ENCODE measurements around the gene SIK3. TPM values are rescaled to one million over a fixed set of nuclear protein-coding genes. Genes with fewer than 3 reads are reported as not detected.

SIK3 gene
- total RNA-seq, 1 experiment from 2014 or later: 17.4 TPM

DNA sequence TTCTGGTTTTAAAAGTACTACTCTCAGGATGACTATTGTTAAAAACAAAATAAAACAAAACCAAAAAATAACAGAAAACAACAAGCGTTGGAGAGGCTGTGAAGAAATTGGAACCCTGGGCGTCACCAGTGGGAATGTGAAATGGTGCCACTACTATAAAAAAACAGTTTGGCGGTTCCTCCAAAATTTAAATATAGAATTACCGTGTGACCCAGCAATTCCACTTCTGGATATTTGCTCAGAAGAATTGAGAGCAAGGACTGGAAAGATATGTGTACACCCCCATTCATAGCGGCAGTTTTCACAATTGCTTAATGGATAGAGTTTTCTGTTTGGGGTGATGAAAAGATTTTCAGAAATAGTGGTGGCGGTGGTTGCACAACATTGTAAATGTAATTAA is 283.7 kb downstream of the SIK3 start:
- intact Hi-C loops (cut with micrococcal nuclease; ENCODE audit: unreplicated experiment): no loop called here
- CTCF ChIA-PET: no interaction called here
- H3K4me3 Mint-ChIP-seq (ENCODE audit: low read depth, unreplicated experiment): no peak overlapping the region
- no peak overlapping the region for H3K27ac Mint-ChIP-seq (ENCODE audit: unreplicated experiment)
- peaks cover 23% of the 10 kb centered on the region for H3K27me3 Mint-ChIP-seq (ENCODE audit: unreplicated experiment)
- no peaks in the 10 kb centered on the region for H3K4me1 Mint-ChIP-seq (ENCODE audit: low read depth, unreplicated experiment)
- no peaks in the 10 kb centered on the region for H3K9me3 Mint-ChIP-seq (ENCODE audit: low read depth, unreplicated experiment)
- DNase-seq: no peak
- no TSS peak for BruUV-seq (replicated peaks)
- TF ChIP-seq, protein P1, sequence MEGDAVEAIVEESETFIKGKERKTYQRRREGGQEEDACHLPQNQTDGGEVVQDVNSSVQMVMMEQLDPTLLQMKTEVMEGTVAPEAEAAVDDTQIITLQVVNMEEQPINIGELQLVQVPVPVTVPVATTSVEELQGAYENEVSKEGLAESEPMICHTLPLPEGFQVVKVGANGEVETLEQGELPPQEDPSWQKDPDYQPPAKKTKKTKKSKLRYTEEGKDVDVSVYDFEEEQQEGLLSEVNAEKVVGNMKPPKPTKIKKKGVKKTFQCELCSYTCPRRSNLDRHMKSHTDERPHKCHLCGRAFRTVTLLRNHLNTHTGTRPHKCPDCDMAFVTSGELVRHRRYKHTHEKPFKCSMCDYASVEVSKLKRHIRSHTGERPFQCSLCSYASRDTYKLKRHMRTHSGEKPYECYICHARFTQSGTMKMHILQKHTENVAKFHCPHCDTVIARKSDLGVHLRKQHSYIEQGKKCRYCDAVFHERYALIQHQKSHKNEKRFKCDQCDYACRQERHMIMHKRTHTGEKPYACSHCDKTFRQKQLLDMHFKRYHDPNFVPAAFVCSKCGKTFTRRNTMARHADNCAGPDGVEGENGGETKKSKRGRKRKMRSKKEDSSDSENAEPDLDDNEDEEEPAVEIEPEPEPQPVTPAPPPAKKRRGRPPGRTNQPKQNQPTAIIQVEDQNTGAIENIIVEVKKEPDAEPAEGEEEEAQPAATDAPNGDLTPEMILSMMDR (IDR thresholded peaks at IDR 0.05; ENCODE audit: unreplicated experiment): no peak
- H3K36me3 Mint-ChIP-seq (ENCODE audit: insufficient read depth, unreplicated experiment): peaks cover 5% of the 10 kb centered on the region

DNA sequence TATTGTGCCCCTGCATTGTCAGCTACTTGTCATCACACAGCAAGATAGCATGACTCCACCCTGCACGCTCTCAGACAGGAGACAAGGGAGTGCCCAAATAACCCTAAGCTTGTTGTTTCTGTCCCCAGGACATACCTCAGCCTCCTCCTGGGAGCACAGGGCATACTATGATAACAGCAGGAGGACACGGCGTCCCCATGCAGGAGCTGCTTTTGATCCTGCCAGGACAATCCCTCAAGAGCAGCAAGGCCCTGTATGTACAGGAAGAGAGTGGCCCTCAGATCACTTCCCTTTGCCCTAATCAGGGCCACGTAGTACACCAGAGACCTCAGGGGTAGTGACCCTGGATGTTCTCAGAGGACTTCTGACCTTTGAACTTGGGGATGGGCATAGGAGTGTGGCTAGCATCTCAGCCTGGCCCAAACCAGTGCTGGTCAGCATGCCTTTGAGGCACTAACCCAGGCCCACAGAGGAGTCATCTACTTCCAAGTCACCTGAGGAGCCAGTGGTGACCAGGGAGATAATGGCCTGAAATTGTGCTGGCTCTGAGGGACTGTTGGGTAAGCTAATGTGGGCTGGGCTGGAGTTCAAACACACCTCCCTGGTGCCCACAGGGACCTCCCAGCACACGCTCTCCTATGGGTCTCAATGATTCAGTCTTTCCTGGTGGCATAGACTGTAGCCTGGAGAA is 284.3 kb downstream of the SIK3 start:
- BruUV-seq (replicated peaks): no TSS peak
- no peak overlapping the region for H3K4me3 Mint-ChIP-seq (ENCODE audit: low read depth, unreplicated experiment)
- H3K27me3 Mint-ChIP-seq (ENCODE audit: unreplicated experiment): peaks cover 23% of the 10 kb centered on the region
- H3K27ac Mint-ChIP-seq (ENCODE audit: unreplicated experiment): no peak overlapping the region
- no peak for DNase-seq
- CTCF ChIA-PET: interaction anchor here (0.6 kb wide), 1 partner anchor 340 kb away, joined by 4 read pairs; no protein-coding TSS in a partner anchor
- TF ChIP-seq, protein P1 (IDR thresholded peaks at IDR 0.05; ENCODE audit: unreplicated experiment): no peak
- peaks cover 5% of the 10 kb centered on the region for H3K36me3 Mint-ChIP-seq (ENCODE audit: insufficient read depth, unreplicated experiment)
- H3K4me1 Mint-ChIP-seq (ENCODE audit: low read depth, unreplicated experiment): no peaks in the 10 kb centered on the region
- intact Hi-C loops (cut with micrococcal nuclease; ENCODE audit: unreplicated experiment): no loop called here
- H3K9me3 Mint-ChIP-seq (ENCODE audit: low read depth, unreplicated experiment): no peaks in the 10 kb centered on the region

DNA sequence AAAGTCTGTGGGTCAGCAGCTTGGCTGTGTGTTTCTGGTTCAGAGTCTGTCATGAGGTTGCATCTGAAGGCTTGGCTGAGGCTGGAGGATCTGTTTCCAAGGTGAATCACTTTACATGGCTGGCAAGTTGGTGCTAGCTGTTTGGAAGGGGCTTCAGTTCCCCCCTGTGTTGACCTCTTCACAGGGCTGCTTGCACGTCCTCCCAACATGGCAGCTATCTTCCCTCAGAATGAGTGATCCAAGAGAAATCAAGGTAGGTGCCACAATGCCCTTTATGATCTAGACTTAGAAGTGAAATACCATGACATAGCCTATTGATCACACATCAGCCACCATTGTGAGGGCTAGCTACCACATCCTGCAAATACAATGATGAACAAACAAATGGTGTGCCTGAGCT is 285.1 kb downstream of the SIK3 start:
- Mint-ChIP-seq H3K27ac (ENCODE audit: unreplicated experiment) (no peak overlapping the region), H3K27me3 (ENCODE audit: unreplicated experiment) (peaks cover 23% of the 10 kb centered on the region), H3K9me3 (ENCODE audit: low read depth, unreplicated experiment) (no peaks in the 10 kb centered on the region), H3K4me1 (ENCODE audit: low read depth, unreplicated experiment) (peaks cover 2% of the 10 kb centered on the region), H3K36me3 (ENCODE audit: insufficient read depth, unreplicated experiment) (peaks cover 5% of the 10 kb centered on the region), H3K4me3 (ENCODE audit: low read depth, unreplicated experiment) (no peak overlapping the region)
- CTCF ChIA-PET: interaction anchor here (0.6 kb wide), 1 partner anchor 339 kb away, joined by 4 read pairs; no protein-coding TSS in a partner anchor
- intact Hi-C loops (cut with micrococcal nuclease; ENCODE audit: unreplicated experiment): no loop called here
- TF ChIP-seq, protein P1 (IDR thresholded peaks at IDR 0.05; ENCODE audit: unreplicated experiment): no peak
- DNase-seq: no peak
- BruUV-seq (replicated peaks): no TSS peak

DNA sequence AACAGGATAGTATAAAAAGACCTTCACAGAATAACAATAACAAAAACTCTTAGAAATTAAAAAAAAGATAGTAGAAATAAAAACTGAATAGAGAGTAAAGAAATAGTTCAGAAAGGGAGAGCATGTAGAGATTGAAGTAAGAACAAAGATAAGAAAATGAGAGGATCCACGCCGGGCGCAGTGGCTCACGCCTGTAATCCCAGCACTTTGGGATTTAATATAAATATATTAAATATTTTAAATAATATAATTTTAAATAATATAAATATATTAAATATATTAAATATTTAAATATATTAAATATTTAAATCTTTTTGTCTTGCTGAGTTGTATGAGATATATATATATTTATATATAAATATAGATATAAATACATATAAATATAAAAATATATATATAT is 286.1 kb downstream of the SIK3 start:
- BruUV-seq (replicated peaks): no TSS peak
- Mint-ChIP-seq H3K4me1 (ENCODE audit: low read depth, unreplicated experiment) (peaks cover 8% of the 10 kb centered on the region), H3K27me3 (ENCODE audit: unreplicated experiment) (peaks cover 23% of the 10 kb centered on the region), H3K36me3 (ENCODE audit: insufficient read depth, unreplicated experiment) (peaks cover 5% of the 10 kb centered on the region), H3K27ac (ENCODE audit: unreplicated experiment) (no peak overlapping the region), H3K9me3 (ENCODE audit: low read depth, unreplicated experiment) (no peaks in the 10 kb centered on the region), H3K4me3 (ENCODE audit: low read depth, unreplicated experiment) (no peak overlapping the region)
- CTCF ChIA-PET: no interaction called here
- intact Hi-C loops (cut with micrococcal nuclease; ENCODE audit: unreplicated experiment): no loop called here
- DNase-seq: no peak
- TF ChIP-seq, protein P1 (IDR thresholded peaks at IDR 0.05; ENCODE audit: unreplicated experiment): no peak
